Measurements from ENCODE around the gene ATP6AP1.

ATP6AP1 gene

GRCh38 chrX:154472685-154473632, 44.5 kb downstream of the ATP6AP1 start:
- DNase-seq, result no peak

- DNase-seq, result no peak
Measured at GRCh38 chrX:154473683-154474082, 45.2 kb downstream of the ATP6AP1 start.

- no peak for DNase-seq
Measured at GRCh38 chrX:154476821-154477220, 48.3 kb downstream of the ATP6AP1 start.

GRCh38 chrX:154477891-154478477, 49.5 kb downstream of the ATP6AP1 start:
- DNase-seq, result no peak

- DNase-seq, result peak; percentile 95
Measured at GRCh38 chrX:154478728-154479622, 50.5 kb downstream of the ATP6AP1 start, which contains the start of gene LAGE3. Gene LAGE3, minus strand, starts transcription at chrX:154479281. Its CDS starts 366 bp downstream, at chrX:154478915.

GRCh38 chrX:154481195-154481594, 52.7 kb downstream of the ATP6AP1 start:
- no peak for DNase-seq

- DNase-seq, result no peak
Measured at GRCh38 chrX:154481911-154482601, 53.6 kb downstream of the ATP6AP1 start.

- DNase-seq, result no peak
Measured at GRCh38 chrX:154482786-154483185, 54.3 kb downstream of the ATP6AP1 start.

GRCh38 chrX:154483325-154483724, 54.8 kb downstream of the ATP6AP1 start:
- no peak for DNase-seq

- peak; percentile 30 for DNase-seq
Measured at GRCh38 chrX:154484255-154485149, 56.0 kb downstream of the ATP6AP1 start.

- DNase-seq, result no peak
Measured at GRCh38 chrX:154485150-154486051, 56.9 kb downstream of the ATP6AP1 start.

GRCh38 chrX:154486052-154486395, 57.5 kb downstream of the ATP6AP1 start:
- peak; percentile 43 for DNase-seq
